ENCODE results near the gene LY9. TPM values are rescaled to one million over a fixed set of nuclear protein-coding genes. Genes with fewer than 3 reads are reported as not detected.

Gene LY9
- total RNA-seq, 1 experiment from 2014 or later = not detected

GRCh38 chr1:160826546-160826945 lies 30.6 kb downstream of the LY9 start:
- no peaks in the 10 kb centered on the region for H3F3A ChIP-seq (ENCODE audit: low read length, unreplicated experiment)
- intact Hi-C loops (cut with micrococcal nuclease) = no loop called here
- TF ChIP-seq EZH2phosphoT487 (IDR thresholded peaks at IDR 0.05; ENCODE audit: borderline replicate concordance, low read length) = no peak
- TF ChIP-seq EZH2 (IDR thresholded peaks at IDR 0.05; ENCODE audit: low read length, unreplicated experiment) = no peak
- no peak for TF ChIP-seq CTCF (conservative IDR thresholded peaks at IDR 0.05; ENCODE audit: low read depth, low read length)
- H3K9ac ChIP-seq (ENCODE audit: low read length) = peak overlapping the region; percentile 52
- peak overlapping the region; percentile 30; the same call in 1 of the 2 replicates for H3K4me3 ChIP-seq (ENCODE audit: low read length)
- H3K9me3 ChIP-seq (ENCODE audit: low read length) = no peaks in the 10 kb centered on the region
- ChIA-PET CTCF (interaction anchor here (0.6 kb wide), 1 partner anchor 58 kb away, joined by 3 read pairs; no protein-coding TSS in a partner anchor), POLR2A (ENCODE audit: unreplicated experiment) (interaction anchor here (0.6 kb wide), 1 partner anchor 56 kb away, joined by 4 read pairs; no protein-coding TSS in a partner anchor)
- no peaks in the 10 kb centered on the region for H3K9me2 ChIP-seq (replicated peaks; ENCODE audit: low read length)
- no peaks in the 10 kb centered on the region for H4K20me1 ChIP-seq (ENCODE audit: low read length)
- H2AFZ ChIP-seq (ENCODE audit: low read length) = 0 out of 2 replicates have a peak overlapping the region, but pooled peaks have one; percentile 0
- peaks cover 42% of the 10 kb centered on the region for H3K4me1 ChIP-seq (ENCODE audit: insufficient read depth, low read length)
- DNase-seq = peak; percentile 99
- H3K27me3 ChIP-seq (ENCODE audit: low read length) = no peaks in the 10 kb centered on the region
- H3K79me2 ChIP-seq (ENCODE audit: low read length) = no peaks in the 10 kb centered on the region
- H3K27ac ChIP-seq (ENCODE audit: low read length) = peak overlapping the region; percentile 87
- H3K4me2 ChIP-seq (ENCODE audit: low read length) = peak overlapping the region; percentile 72
- no TSS peak for BruUV-seq (replicated peaks)
- no peaks in the 10 kb centered on the region for H3K36me3 ChIP-seq (ENCODE audit: low read depth, low read length)
- peak; percentile 88 for ATAC-seq

GRCh38 chr1:160827418-160827817 lies 31.4 kb downstream of the LY9 start:
- Histone ChIP-seq H3K9ac (ENCODE audit: low read length) (peak overlapping the region; percentile 52; the same call in 1 of the 2 replicates), H3K9me3 (ENCODE audit: low read length) (no peaks in the 10 kb centered on the region), H3K27ac (ENCODE audit: low read length) (peak overlapping the region; percentile 87), H3K4me2 (ENCODE audit: low read length) (peak overlapping the region; percentile 72), H2AFZ (ENCODE audit: low read length) (0 out of 2 replicates have a peak overlapping the region, but pooled peaks have one; percentile 0), H3F3A (ENCODE audit: low read length, unreplicated experiment) (no peaks in the 10 kb centered on the region), H3K79me2 (ENCODE audit: low read length) (no peaks in the 10 kb centered on the region), H3K9me2 (replicated peaks; ENCODE audit: low read length) (no peaks in the 10 kb centered on the region), H3K36me3 (ENCODE audit: low read depth, low read length) (no peaks in the 10 kb centered on the region), H4K20me1 (ENCODE audit: low read length) (no peaks in the 10 kb centered on the region), H3K4me1 (ENCODE audit: insufficient read depth, low read length) (peaks cover 42% of the 10 kb centered on the region), H3K4me3 (ENCODE audit: low read length) (no peak overlapping the region), H3K27me3 (ENCODE audit: low read length) (no peaks in the 10 kb centered on the region)
- TF ChIP-seq EZH2phosphoT487 (IDR thresholded peaks at IDR 0.05; ENCODE audit: borderline replicate concordance, low read length) (no peak), CTCF (conservative IDR thresholded peaks at IDR 0.05; ENCODE audit: low read depth, low read length) (no peak), EZH2 (IDR thresholded peaks at IDR 0.05; ENCODE audit: low read length, unreplicated experiment) (no peak)
- CTCF ChIA-PET = no interaction called here
- no TSS peak for BruUV-seq (replicated peaks)
- ATAC-seq (no peak), DNase-seq (peak; percentile 56)
- intact Hi-C loops (cut with micrococcal nuclease) = no loop called here
- POLR2A ChIA-PET (ENCODE audit: unreplicated experiment) = no interaction called here

GRCh38 chr1:160829766-160830165 lies 33.8 kb downstream of the LY9 start:
- H3K9me2 ChIP-seq (replicated peaks; ENCODE audit: low read length) = no peaks in the 10 kb centered on the region
- no peaks in the 10 kb centered on the region for H3K9me3 ChIP-seq (ENCODE audit: low read length)
- H3F3A ChIP-seq (ENCODE audit: low read length, unreplicated experiment) = no peaks in the 10 kb centered on the region
- no peaks in the 10 kb centered on the region for H3K27me3 ChIP-seq (ENCODE audit: low read length)
- no peak overlapping the region for H3K4me2 ChIP-seq (ENCODE audit: low read length)
- H3K9ac ChIP-seq (ENCODE audit: low read length) = no peak overlapping the region
- H3K27ac ChIP-seq (ENCODE audit: low read length) = no peak overlapping the region
- POLR2A ChIA-PET (ENCODE audit: unreplicated experiment) = no interaction called here
- H2AFZ ChIP-seq (ENCODE audit: low read length) = 0 out of 2 replicates have a peak overlapping the region, but pooled peaks have one; percentile 12
- DNase-seq (no peak), ATAC-seq (no peak)
- H4K20me1 ChIP-seq (ENCODE audit: low read length) = no peaks in the 10 kb centered on the region
- intact Hi-C loops (cut with micrococcal nuclease) = loop anchor here (1.0 to 2.0 kb wide), 3 partner anchors 49 to 154 kb away; no protein-coding TSS in a partner anchor
- H3K79me2 ChIP-seq (ENCODE audit: low read length) = no peaks in the 10 kb centered on the region
- peaks cover 46% of the 10 kb centered on the region for H3K4me1 ChIP-seq (ENCODE audit: insufficient read depth, low read length)
- no peak overlapping the region for H3K4me3 ChIP-seq (ENCODE audit: low read length)
- BruUV-seq (replicated peaks) = no TSS peak
- TF ChIP-seq EZH2phosphoT487 (IDR thresholded peaks at IDR 0.05; ENCODE audit: borderline replicate concordance, low read length) = no peak
- no peak for TF ChIP-seq CTCF (conservative IDR thresholded peaks at IDR 0.05; ENCODE audit: low read depth, low read length)
- TF ChIP-seq EZH2 (IDR thresholded peaks at IDR 0.05; ENCODE audit: low read length, unreplicated experiment) = no peak
- CTCF ChIA-PET = no interaction called here
- no peaks in the 10 kb centered on the region for H3K36me3 ChIP-seq (ENCODE audit: low read depth, low read length)
